ENCODE results near the gene ZNF552.
"Not testable (repeated sequence)": the region's sequence is repeated elsewhere in the genome, so short reads cannot be mapped to it uniquely, and the experiment has no call there.

- TF ChIP-seq CTCF (IDR thresholded peaks at IDR 0.05); POLR2A (IDR thresholded peaks at IDR 0.05; ENCODE audit: low read depth): not testable (repeated sequence)
These were observed 1.5 kb downstream of the ZNF552 start for GRCh38 chr19:57812975-57813820.

Measured in esophagus muscularis mucosa (tissue), 3 donors.